DMS 273 (cell line): ENCODE results near the gene AMBRA1.

Experiments
- DNase-seq: peaks from one replicate; lab custom pipeline; 2025; ENCODE audit not compliant: unreplicated experiment; lab: John Stamatoyannopoulos, UW

The AMBRA1 gene

DNA sequence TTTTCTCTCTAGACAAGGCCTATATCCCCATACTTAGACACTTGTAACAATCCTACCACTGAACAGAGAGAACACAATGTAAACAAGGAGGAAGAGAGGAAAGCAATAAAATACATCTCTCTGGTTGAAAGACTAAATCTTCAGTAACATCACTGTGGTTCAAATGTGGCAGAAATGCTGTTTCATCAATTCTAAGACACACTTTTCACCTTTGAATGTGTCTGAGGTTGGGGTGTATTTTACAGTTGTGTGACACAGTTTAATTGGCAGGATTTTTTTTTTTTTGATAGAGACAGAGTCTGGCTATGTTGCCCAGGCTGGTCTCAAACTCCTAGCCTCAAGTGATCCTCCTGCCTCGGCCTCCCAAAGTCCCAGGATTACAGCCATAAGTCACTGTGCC, 79.5 kb downstream of the AMBRA1 start:
- no peak for DNase-seq

DNA sequence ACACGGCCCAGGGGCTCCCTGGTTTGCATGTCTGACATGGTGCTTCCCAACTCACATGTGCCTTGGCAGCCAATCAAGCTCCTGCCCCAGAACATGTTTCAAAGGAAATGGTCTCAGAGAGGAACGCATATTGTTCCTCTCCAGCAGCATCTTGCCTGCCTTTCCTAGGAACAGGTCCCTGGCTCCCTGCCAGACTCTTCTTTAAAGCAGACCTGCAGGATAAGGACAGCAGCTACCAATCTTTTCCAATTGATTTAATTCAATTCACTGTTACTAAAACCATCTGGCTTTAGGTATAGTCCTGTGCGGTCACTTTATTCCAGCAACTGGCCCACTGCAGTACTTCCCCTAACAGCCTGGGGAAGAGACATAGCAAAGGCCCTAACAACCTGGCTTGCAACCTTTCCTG, 79.9 kb downstream of the AMBRA1 start:
- peak; percentile 89 for DNase-seq

DNA sequence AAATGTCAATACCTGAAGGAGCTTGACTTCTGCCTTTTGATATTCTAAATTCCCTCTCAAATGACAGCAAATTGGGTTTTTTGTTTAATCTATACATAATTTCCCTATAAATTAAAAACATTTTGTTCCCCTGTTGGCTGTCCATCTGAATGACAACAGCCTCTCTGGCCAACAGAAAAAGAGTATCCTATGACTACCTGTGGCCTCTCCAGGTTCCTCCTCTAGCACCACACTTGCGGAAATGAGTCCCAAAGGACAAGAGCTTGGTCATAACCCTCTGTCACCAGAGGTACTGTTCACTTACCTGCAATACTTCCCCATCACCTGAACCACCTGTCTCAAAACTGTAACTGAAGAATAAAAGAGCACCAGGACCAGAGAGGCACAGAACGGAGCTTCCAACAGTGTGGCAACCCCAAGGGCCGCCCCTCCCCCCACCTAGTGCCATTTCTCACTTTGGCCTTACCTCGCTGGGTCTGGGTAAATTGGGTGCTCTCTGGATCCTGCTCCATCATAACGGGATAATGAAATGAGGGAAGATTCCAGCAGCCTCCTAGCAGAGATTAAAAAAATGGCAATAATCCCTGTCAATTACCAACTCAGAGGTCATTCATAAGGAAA, 81.5 kb downstream of the AMBRA1 start:
- no peak for DNase-seq

DNA sequence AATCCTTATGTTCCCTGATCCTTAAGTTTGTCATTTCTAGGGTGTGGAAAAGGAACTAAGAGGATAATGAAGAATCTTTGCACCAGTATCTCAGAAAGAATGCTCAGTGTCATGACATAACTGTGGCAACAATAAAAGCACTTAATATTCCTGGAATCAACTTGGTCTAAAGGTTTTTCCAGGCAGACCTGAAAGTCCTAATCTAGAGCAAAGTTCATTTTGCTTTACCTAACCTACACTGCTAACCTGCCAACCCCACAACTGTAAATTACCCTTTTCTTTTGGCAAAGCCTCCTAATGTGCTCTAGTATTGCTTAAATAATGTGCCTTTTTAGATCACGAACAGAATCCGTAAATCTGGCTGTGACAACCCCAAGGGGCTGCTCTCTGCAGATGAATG, 82.5 kb downstream of the AMBRA1 start:
- DNase-seq = no peak

DNA sequence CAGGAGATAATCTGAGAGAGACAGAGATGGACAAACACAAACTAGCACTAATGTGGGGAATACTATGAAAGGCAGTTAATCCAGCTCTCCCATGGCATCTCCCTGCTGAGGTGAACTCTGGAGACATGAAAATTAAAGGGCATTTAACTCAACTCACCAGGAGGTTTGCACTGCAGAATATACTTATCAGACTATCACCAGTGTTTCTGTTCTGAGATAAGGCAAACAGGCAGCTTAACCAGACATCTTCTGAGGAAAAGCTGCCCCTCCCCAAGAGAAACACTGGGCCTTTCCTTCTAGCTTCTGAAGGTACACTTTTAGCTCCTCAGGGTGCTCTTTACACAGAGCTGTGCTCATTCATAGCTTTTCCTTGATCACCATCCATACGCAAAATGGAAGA, 85.5 kb downstream of the AMBRA1 start:
- DNase-seq = no peak

DNA sequence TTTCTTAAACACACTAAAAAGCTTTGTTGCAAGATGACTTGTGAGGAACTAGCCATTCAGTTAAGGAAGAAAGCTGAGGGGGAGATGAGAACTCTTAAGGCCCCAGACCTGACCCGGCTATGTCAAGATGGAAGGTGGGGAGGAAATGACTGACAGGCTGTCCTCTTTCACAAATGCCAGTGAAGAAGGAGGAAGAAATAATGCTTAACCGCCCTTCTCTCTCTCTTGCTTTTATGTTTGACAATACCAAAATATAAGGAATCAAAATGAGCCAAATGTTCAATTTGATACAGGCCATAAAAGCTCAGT, 87.4 kb downstream of the AMBRA1 start:
- no peak for DNase-seq

DNA sequence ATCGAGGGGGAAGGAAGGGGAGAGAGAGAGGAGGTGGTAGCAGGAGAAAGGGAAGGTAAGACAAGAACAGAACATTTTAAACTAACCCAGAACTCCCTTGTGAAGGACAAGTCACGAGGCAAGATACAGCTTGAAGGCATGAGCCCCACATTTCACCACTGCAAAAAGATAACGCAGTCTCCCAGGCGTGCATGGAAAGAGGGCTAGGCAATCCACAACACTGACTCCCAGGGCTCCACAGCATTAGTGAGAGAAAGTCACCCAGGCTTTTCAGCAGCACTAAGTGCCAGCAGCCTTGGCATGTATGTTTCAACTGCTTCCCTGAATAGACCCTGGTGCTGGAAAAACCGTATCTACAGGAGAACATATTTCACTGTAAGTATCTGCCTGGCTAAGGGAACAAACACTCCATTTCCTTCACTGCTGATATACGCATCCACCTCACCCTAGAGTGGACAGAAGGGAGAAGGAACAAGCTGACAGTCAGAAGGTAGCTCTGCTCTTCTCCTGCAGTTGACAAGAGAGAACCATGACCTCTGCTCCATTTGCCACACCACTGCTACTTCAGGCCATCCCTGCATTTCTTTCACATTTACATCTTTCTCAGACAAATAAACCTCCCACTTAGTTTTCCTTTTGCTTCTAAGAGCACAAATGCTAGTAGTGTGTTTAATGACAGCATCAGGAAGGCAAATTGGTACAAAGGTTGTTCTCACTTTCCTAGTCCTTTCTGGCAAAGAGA, 87.9 kb downstream of the AMBRA1 start:
- no peak for DNase-seq

DNA sequence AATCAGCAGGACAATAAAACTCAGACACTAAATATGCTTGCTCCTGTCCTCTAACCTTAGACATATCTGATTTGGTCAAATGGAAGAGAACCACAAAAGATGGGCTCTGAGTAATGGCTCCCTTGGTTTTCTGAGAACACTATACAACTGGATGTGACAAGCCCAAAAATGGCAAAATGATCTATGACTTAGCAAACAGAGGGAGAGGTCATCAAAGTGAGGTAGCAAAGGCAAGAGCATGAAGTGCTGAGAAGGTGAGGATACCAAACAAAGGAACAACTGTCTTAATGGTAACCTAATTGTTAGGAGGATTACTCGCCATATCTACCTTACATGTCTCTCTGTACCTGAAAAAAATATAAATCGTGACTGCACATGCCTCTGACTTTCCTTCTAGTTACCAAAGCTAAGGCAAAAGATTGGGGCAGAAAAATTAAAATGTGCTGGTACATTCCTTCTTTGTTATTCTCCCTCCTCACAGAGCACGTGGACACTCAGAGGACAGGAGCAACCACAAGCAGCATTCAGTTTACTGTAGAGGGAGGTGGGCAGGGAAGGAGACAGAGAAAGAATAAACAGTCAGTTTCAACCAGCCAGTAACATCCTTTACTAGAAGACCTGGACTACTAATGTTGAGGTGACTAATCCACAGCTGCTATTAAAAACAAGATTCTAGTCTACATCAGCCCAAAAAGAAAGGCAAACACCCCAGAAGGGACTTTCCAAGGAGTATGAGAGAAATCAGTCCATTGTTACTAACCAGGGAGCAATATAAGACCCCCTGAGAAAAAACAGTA, 88.8 kb downstream of the AMBRA1 start:
- no peak for DNase-seq

DNA sequence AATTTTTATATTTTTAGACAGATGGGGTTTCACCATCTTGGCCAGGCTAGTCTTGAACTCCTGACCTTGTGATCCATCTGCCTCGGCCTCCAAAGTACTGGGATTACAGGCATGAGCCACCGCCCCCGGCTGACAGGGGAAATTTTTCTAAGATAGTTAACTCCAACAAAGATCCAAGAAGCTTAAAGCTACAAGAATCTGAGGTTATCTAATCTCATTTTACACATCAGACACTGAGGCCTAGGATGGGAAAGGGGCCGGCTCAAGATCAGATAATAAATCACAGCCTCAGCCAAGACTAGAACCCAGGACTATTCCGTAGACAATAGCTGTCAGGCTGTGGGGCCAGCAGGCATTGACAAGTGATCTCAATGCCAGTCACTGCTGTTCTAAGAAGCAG, 94.0 kb downstream of the AMBRA1 start:
- no peak for DNase-seq

DNA sequence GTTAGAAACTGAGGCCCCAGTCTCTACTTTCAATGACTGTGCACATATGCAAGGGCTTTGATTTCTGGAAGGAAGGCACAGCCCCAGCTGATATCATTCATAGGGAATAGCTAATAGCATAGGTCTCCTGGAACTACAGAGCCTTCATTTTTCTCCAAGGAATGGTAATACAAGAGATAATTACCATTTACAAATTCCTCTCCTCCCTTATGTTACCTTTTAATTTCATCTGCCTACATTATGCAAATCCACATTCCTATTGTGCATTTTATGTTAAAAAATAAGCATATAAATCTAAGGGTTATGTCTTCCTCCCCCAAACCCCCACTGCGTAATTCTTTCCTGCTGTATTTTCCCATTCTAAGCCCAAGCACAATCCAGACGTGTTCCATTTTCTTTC, 94.9 kb downstream of the AMBRA1 start:
- DNase-seq = no peak

DNA sequence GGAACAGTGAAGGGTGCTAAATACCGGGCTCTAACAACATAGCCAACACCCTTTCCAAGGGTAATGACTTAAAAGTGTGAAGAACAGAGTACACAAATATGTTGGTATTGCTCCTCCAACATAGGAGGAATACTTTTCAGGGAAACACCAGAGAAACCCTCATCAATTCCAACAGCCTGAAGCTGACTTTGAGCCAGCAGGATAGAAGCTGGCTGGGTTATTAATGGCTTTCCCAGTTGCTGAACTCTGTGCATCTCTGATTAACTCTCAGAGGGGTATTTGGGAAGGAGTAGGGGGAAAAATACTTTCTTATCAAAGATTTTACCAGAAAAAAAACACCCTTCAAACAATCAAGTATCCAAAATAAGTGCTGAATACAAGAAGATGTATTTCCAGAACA, 95.6 kb downstream of the AMBRA1 start:
- no peak for DNase-seq

DNA sequence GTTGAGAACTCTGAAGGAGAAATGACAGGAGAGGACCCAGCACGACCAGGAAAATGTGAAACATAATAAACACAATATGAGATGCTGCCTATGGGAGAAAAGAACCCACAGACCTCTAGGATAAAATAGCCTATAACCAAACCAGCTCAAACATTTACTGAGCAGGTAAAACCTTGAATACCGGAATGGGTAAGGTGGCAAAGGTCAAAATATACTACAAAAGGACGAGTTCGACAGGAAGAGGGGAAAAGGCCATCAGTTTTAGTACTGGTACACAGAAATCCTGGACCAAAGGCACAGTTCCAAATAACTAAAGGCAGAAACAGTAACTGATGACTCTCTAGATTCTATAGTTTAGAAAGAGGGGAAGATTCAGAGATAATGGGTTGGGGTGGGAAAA, 96.3 kb downstream of the AMBRA1 start:
- DNase-seq = no peak

DNA sequence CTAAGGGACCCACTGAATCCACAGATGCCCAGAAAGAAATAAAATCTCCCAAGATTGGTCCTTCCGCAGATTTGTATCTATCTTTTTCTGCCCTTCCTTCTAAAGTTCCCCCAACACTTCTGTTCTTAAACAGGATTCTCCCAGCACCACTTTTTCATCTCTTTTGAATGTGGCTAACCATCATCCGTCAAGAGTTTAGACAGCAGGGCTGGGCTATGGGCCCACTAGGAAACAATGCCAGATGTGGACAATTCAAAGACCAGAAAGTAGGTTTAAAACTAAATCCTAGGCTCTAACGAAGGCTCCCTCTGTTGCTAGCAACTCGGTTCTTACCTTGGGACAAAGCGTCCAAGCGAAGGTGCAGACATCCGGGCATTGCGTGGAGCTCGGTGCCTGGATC, 100.0 kb downstream of the AMBRA1 start:
- no peak for DNase-seq

DNA sequence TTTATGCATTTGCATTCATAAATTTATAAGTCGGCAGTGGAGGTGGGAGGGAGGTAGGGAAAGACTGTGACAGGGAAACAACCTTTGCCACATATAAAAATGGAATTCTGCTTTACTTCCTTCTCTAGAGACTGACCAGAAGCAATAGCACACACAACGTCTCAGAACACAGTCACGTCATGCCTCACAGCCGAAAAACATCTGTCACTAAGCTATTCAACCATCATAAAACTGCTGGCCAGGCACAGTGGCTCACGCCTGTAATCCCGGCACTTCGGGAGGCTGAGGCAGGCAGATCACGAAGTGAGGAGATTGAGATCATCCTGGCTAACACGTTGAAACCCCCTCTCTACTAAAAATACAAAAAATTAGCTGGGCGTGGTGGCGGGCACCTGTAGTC, 101.3 kb downstream of the AMBRA1 start:
- DNase-seq = no peak

DNA sequence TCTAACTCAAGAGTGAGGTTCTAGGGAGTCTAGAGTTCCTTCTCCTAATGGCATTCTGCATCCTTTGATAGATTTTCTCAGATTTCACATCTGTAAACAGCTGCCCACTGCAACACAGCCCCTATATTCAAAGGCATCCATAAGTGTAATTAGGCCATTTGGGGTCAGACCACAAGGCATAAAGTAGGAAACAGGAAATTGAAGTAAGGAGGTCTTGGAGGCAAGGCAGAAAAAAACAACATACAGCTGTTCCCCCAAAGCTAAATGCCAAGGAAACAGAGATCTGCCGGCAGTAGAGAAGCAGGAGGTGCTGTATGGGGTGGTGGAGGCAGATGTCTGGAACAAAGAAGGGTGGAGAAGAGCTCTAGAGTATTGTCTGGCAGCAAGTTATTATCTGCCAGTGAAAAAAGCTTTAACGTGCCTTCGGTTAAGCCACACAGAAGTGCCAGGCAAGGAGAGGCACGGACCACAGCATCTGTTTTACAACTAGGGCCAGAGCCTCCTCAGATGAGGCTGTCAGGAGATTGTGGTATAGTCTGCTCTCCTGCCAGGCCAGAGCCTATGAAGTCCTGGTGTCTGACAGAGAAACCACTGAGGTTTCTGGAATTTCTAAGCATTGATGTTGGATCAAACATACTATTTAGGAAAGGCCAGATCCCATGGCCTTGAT, 102.0 kb downstream of the AMBRA1 start:
- DNase-seq = no peak

DNA sequence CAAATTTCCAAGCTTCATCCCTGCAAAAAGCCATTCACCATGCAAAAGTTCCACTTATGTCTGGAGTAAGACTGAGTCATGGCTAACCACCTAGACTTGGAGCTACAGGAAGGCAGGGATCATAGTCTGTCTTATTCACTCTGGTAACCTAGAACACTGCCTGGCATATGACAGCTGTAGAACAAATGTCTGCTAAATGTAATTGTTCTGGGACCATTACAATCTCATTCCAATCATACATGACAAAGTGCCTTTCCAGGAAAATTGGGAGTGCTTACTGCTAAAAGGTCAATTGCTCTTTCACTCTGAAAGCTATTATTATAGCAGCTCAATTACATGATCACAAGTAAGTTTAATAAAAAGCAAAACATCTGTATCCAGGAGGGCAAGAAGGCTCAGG, 103.2 kb downstream of the AMBRA1 start:
- no peak for DNase-seq

DNA sequence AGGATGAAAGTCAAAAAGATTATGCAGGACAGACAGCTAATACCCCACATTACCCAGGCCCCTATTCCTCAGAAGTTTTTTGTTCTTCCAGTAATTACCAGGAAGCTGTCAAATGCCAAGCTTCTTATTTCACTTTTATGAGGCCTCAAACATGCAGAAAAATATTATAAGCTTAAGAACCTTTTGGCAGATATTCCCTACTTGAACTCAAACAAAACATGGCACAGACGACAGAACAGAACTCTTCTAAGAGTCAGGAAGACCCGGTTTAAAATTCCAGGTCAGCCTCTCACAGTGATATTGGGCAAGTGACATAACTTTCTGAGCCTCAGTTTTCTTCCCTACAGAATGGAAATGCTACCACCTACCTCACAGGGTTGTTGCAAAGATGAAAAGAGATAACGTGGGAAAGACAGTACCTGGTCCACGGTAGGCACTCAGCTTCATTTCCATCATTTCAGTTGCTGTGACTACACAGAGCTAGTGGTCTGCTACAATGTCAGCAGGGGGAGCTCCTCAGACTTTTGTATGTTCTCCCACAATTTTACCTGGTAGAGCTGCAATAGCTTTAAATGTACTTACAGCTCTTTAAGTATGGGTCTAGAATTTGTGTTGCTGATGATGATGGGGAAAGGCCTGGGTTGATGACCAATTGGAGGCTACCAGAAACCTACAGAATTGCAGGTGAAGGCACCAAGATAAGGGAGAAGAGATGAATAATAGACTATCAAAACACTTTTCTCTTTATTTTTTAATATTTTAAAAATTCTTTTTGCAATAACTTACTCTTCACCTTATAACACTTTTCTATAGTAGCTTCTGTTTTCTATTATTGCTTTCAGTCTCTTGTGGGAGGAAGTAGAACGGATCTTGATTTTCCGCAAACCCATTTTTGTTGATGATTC, 103.9 kb downstream of the AMBRA1 start:
- peak; percentile 64 for DNase-seq

DNA sequence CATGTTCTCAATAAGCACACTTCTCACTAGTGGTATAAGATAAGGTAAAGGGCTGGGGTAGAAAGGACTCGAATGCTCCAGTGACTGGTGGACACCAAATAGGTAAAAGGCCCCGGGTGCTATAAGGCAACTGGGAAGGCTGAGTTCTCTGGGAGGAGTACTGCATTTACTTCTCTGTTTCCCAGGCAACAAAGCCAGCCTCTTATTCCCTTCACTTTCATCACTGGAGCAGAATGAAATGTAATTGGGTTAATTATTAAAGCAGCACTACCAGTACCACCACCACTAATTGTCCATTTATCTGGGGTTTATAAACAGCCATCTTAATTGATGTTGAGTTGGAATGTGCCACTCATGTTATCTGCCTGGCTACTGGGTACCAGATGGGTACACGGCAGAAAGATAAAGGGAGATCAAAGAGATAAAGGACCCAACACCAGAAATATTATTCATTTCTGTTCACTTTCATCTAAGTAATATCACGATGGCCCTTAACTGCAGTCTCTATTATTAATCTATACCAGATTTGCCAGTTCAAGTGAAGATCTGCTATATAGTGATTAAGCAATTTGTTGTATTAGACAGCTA, 107.9 kb downstream of the AMBRA1 start:
- DNase-seq = peak; percentile 13

DNA sequence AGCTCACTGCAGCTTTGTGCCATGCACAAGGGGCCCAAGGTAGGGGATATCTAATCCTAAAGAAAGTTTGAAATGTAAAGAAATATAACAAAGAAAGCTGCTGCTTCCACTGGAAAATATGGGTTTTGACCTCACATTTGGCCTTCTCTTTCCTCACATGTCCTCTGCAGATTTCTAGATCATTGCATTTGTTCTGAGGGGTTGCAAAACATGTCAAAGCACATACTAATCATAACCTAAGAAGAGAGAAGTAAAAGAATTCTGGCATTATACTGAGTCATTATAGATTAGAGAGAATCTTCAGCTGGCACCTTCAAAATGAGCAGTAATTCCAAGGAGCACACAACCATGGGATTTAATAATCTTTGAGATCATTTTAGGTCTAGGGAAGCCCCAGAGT, 109.7 kb downstream of the AMBRA1 start:
- DNase-seq = no peak

DNA sequence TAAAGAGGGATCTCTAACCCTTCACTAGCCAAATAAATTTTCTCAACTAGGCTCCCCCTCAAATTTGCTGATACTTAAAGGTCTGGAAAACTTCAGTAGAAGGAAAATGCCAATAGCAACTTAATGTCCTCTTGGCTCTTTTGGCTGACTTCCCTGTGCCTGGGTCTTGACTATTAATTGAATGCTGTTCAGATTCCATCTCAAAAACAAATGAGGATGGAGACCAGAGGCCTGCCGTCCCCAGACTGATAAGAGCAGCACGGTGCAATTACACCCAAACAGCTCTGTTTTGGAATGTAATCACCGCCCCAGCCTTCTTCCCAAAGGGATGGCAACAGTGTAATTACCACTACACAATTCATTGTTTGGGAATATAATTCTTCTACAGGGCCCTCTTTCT, 112.9 kb downstream of the AMBRA1 start:
- no peak for DNase-seq
